HG02981 (cell line): ENCODE data around the gene CCNF.
A peak's percentile ranks its signal among the peaks of the same experiment; 100 is the strongest.
"Not testable (repeated sequence)": the region's sequence is repeated elsewhere in the genome, so short reads cannot be mapped to it uniquely, and the experiment has no call there.

Experiments used
- ATAC-seq: cut with Tn5 transposase; IDR thresholded peaks from one replicate; pipeline ENCODE4 v1.9.1; 2021; ENCODE audit warnings: mild to moderate bottlenecking, moderate library complexity; ENCODE audit not compliant: unreplicated experiment

Gene CCNF

GRCh38 chr16:2429034-2429770, at the start of gene CCNF:
Gene CCNF (plus strand): TSS chr16:2429447. CDS start chr16:2429482, 35 bp downstream.
- peak; percentile 75 for ATAC-seq

- ATAC-seq = no peak
Measured at GRCh38 chr16:2383501-2383900, 45.7 kb upstream of the CCNF start.

GRCh38 chr16:2384426-2384825, 44.8 kb upstream of the CCNF start:
- no peak for ATAC-seq

- ATAC-seq = no peak
Measured at GRCh38 chr16:2385190-2385836, 43.9 kb upstream of the CCNF start.

- not testable (repeated sequence) for ATAC-seq
Measured at GRCh38 chr16:2385982-2386381, 43.3 kb upstream of the CCNF start.

- ATAC-seq = no peak
Measured at GRCh38 chr16:2386990-2387389, 42.3 kb upstream of the CCNF start.

- ATAC-seq = no peak
Measured at GRCh38 chr16:2388139-2388874, 40.9 kb upstream of the CCNF start.

- no peak for ATAC-seq
Measured at GRCh38 chr16:2388875-2389433, 40.3 kb upstream of the CCNF start.

- ATAC-seq = no peak
Measured at GRCh38 chr16:2392025-2392424, 37.2 kb upstream of the CCNF start.

GRCh38 chr16:2398520-2398919, 30.7 kb upstream of the CCNF start:
- ATAC-seq = no peak

GRCh38 chr16:2404099-2404498, 25.1 kb upstream of the CCNF start:
- ATAC-seq = no peak

- ATAC-seq = no peak
Measured at GRCh38 chr16:2415085-2415484, 14.2 kb upstream of the CCNF start.

GRCh38 chr16:2420035-2420434, 9.2 kb upstream of the CCNF start:
- ATAC-seq = no peak

GRCh38 chr16:2422123-2422867, 7.0 kb upstream of the CCNF start:
- ATAC-seq = no peak

- ATAC-seq = no peak
Measured at GRCh38 chr16:2424061-2425007, 4.9 kb upstream of the CCNF start.

GRCh38 chr16:2425008-2425518, 4.2 kb upstream of the CCNF start:
- no peak for ATAC-seq

- no peak for ATAC-seq
Measured at GRCh38 chr16:2425825-2426430, 3.3 kb upstream of the CCNF start.

- no peak for ATAC-seq
Measured at GRCh38 chr16:2426941-2427361, 2.3 kb upstream of the CCNF start.

GRCh38 chr16:2427526-2427925, 1.7 kb upstream of the CCNF start:
- ATAC-seq = no peak
